OCI-LY1 (cell line): ENCODE data around the gene ZNF415.

Source experiments
- H2AFZ ChIP-seq: fragments of 200-600 bp; sonication (generic), shearing (Covaris generic); 2 replicates; pipeline ENCODE4 v1.6.0; 2014; ENCODE audit warnings: antibody characterized with exemption, mild to moderate bottlenecking, low read length
- H3F3A ChIP-seq: fragments of 200-600 bp; sonication (generic), shearing (Covaris generic); 2 replicates; pipeline ENCODE4 v1.6.0; 2014; ENCODE audit warnings: mild to moderate bottlenecking, antibody characterized with exemption, low read length, moderate library complexity; ENCODE audit not compliant: insufficient read depth
- H3K27ac ChIP-seq: fragments of 200-600 bp; sonication (generic); 2 replicates; pipeline ENCODE4 v1.5.1; 2014; ENCODE audit warnings: low read length, mixed run types, mild to moderate bottlenecking, low read depth; ENCODE audit not compliant: poor library complexity, severe bottlenecking
- H3K27me3 ChIP-seq: fragments of 200-600 bp; sonication (generic); 2 replicates; pipeline ENCODE4 v1.6.0; 2014; ENCODE audit warnings: antibody characterized with exemption, mild to moderate bottlenecking, low read length, moderate library complexity; ENCODE audit not compliant: insufficient read depth
- H3K36me3 ChIP-seq: fragments of 200-600 bp; sonication (generic); 2 replicates; pipeline ENCODE4 v1.6.1; 2014; ENCODE audit warnings: mild to moderate bottlenecking, antibody characterized with exemption, low read length, moderate library complexity, mixed read lengths; ENCODE audit not compliant: insufficient read depth
- H3K4me1 ChIP-seq: fragments of 200-600 bp; sonication (generic); 2 replicates; pipeline ENCODE4 v1.5.1; 2014; ENCODE audit warnings: mild to moderate bottlenecking, low read length, moderate library complexity; ENCODE audit not compliant: insufficient read depth, severe bottlenecking
- H3K4me2 ChIP-seq: fragments of 200-600 bp; sonication (generic), shearing (Covaris generic); 2 replicates; pipeline ENCODE4 v1.6.1; 2014; ENCODE audit warnings: low read length
- H3K4me3 ChIP-seq: fragments of 200-600 bp; sonication (generic); 2 replicates; pipeline ENCODE4 v1.5.1; 2014; ENCODE audit warnings: low read length, low read depth, mild to moderate bottlenecking, mixed read lengths; ENCODE audit not compliant: poor library complexity, severe bottlenecking
- H3K79me2 ChIP-seq: fragments of 200-600 bp; shearing (Covaris generic); 2 replicates; pipeline ENCODE4 v1.6.1; 2016; ENCODE audit warnings: mixed run types, low read length, mixed read lengths; ENCODE audit not compliant: insufficient read depth
- H3K9ac ChIP-seq: fragments of 200-600 bp; sonication (generic), shearing (Covaris generic); 2 replicates; pipeline ENCODE4 v1.6.1; 2014; ENCODE audit warnings: mild to moderate bottlenecking, low read length, mixed read lengths
- H3K9me2 ChIP-seq: fragments of 200-600 bp; sonication (generic), shearing (Covaris generic); 2 replicates; pipeline ENCODE4 v1.6.1; 2014; ENCODE audit warnings: low read depth, mild to moderate bottlenecking, low read length, mixed read lengths
- H3K9me3 ChIP-seq: fragments of 200-600 bp; shearing (Covaris generic); 2 replicates; pipeline ENCODE4 v1.6.1; 2014; ENCODE audit warnings: low read length, mixed read lengths
- H4K20me1 ChIP-seq: fragments of 200-600 bp; sonication (generic), shearing (Covaris generic); 2 replicates; pipeline ENCODE4 v1.6.0; 2016; ENCODE audit warnings: mild to moderate bottlenecking, low read length; ENCODE audit not compliant: insufficient read depth
- CTCF ChIP-seq: fragments of 200-600 bp; sonication (generic), shearing (Covaris generic); IDR thresholded peaks from 2 replicates; pipeline ENCODE4 v1.5.1; 2017; ENCODE audit warnings: mild to moderate bottlenecking, antibody characterized with exemption, low read length, moderate library complexity, mixed read lengths
- EZH2 ChIP-seq: fragments of 200-600 bp; sonication (generic), shearing (Covaris generic); IDR thresholded peaks from 2 replicates; pipeline ENCODE4 v1.8.0; 2017; ENCODE audit warnings: borderline replicate concordance, mixed run types, mild to moderate bottlenecking, antibody characterized with exemption, low read length, moderate library complexity, mixed read lengths

ZNF415 gene

GRCh38 chr19:53172889-53173288 is 40.2 kb upstream of the ZNF415 start:
- Histone ChIP-seq H2AFZ (no peak overlapping the region), H3K4me3 (no peak overlapping the region), H3K27me3 (no peaks in the 10 kb centered on the region), H3K27ac (no peak overlapping the region), H3K9me2 (no peaks in the 10 kb centered on the region), H3K9me3 (no peaks in the 10 kb centered on the region), H3K79me2 (no peaks in the 10 kb centered on the region), H4K20me1 (no peaks in the 10 kb centered on the region), H3K4me1 (no peaks in the 10 kb centered on the region), H3F3A (no peaks in the 10 kb centered on the region), H3K36me3 (no peaks in the 10 kb centered on the region), H3K9ac (no peak overlapping the region), H3K4me2 (no peak overlapping the region)
- TF ChIP-seq CTCF (no peak), EZH2 (no peak)

- H2AFZ ChIP-seq, result no peak overlapping the region
- no peak overlapping the region for H3K4me2 ChIP-seq
- no peak overlapping the region for H3K9ac ChIP-seq
- peaks cover 27% of the 10 kb centered on the region for H3K9me3 ChIP-seq
- no peaks in the 10 kb centered on the region for H3K36me3 ChIP-seq
- no peaks in the 10 kb centered on the region for H4K20me1 ChIP-seq
- H3K27ac ChIP-seq, result no peak overlapping the region
- H3K79me2 ChIP-seq, result no peaks in the 10 kb centered on the region
- no peaks in the 10 kb centered on the region for H3K4me1 ChIP-seq
- no peak for TF ChIP-seq EZH2
- no peak for TF ChIP-seq CTCF
- no peaks in the 10 kb centered on the region for H3K9me2 ChIP-seq
- H3K27me3 ChIP-seq, result no peaks in the 10 kb centered on the region
- H3K4me3 ChIP-seq, result no peak overlapping the region
- no peaks in the 10 kb centered on the region for H3F3A ChIP-seq
These were observed 33.0 kb upstream of the ZNF415 start for GRCh38 chr19:53165691-53166091.

- Histone ChIP-seq H3K9me2 (no peaks in the 10 kb centered on the region), H3K36me3 (no peaks in the 10 kb centered on the region), H2AFZ (no peak overlapping the region), H3K4me1 (no peaks in the 10 kb centered on the region), H4K20me1 (no peaks in the 10 kb centered on the region), H3K27me3 (no peaks in the 10 kb centered on the region), H3K79me2 (no peaks in the 10 kb centered on the region), H3K9ac (no peak overlapping the region), H3F3A (no peaks in the 10 kb centered on the region), H3K27ac (no peak overlapping the region), H3K4me3 (no peak overlapping the region), H3K4me2 (no peak overlapping the region), H3K9me3 (peaks cover 24% of the 10 kb centered on the region)
- TF ChIP-seq CTCF (no peak), EZH2 (no peak)
These were observed 28.4 kb upstream of the ZNF415 start for GRCh38 chr19:53161123-53161522.
